ENCODE results near the gene TSPAN9.

DNA sequence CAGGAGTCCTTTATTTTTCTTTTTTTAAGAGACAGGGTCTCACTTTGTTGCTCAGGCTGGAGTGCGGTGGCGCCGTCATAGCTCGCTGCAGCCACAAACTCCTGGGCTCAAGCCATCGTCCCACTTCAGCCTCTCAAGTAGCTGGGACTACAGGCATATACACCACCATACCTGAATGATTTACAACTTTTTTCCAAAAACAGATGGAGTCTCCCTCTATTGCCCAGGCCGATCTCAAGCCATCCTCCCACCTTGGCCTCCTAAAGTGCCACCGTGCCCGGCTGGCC is 205.1 kb downstream of the TSPAN9 start:
- TF ChIP-seq GATA2 (IDR thresholded peaks at IDR 0.05; ENCODE audit: low read depth, low read length) (no peak), GATA3 (IDR thresholded peaks at IDR 0.05; ENCODE audit: low read depth, low read length) (no peak)

Measured in SH-SY5Y (cell line).